ENCODE results near the gene ADGRV1.

GRCh38 chr5:91156242-91156641 is 597.6 kb downstream of the ADGRV1 start:
- TF ChIP-seq ZNF274 (IDR thresholded peaks at IDR 0.05; ENCODE audit: low read depth, low read length) (no peak), YY1 (IDR thresholded peaks at IDR 0.05; ENCODE audit: insufficient read depth, insufficient read length) (no peak)
